Measurements from ENCODE around the gene ABCC1.

The ABCC1 gene

DNA sequence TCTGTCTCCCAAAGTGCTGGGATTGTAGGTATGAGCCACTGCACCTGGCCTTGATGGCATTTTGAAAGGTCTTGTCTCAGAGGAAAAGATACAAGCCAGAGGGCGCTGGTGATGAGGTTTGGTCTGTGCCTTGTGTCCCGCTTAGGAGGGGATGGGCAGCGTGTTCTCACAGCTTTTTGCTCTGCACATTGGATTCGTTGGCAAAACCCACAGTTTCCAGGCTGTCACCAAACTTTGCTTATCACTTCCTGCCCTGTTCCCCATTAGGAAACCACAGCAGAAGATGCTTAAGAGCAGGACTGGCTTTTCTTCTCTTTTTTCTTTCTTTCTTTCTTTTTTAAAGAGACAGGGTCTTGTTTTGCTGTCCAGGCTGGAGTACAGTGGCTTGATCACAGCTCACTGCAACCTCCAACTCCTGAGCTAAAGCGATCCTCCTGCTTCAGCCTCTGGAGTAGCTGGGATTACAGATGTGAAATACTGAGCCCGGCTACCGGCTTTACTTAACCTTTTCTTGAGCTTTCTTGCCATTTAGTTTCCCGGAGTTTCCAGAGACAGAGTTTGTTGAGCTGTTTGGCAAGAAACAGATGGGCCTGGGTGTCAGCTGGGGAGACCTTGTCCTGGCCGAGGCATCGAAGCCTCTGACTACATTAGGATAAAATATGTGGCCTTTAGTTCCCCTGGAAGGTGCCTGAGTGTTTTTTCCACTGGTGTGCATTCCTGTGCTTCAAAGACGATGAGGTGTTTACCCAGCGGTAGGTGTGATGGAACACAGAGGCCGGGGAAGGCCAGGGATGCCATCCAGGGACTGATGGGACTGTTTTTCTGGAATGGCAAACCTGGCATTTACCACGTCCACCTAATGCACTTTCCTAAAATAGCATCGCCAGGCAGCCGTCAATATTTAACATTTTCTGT lies 112.9 kb downstream of the ABCC1 start:
- H3K4me3 ChIP-seq (ENCODE audit: low read depth, low read length) = no peak overlapping the region
- TF ChIP-seq, protein P1, sequence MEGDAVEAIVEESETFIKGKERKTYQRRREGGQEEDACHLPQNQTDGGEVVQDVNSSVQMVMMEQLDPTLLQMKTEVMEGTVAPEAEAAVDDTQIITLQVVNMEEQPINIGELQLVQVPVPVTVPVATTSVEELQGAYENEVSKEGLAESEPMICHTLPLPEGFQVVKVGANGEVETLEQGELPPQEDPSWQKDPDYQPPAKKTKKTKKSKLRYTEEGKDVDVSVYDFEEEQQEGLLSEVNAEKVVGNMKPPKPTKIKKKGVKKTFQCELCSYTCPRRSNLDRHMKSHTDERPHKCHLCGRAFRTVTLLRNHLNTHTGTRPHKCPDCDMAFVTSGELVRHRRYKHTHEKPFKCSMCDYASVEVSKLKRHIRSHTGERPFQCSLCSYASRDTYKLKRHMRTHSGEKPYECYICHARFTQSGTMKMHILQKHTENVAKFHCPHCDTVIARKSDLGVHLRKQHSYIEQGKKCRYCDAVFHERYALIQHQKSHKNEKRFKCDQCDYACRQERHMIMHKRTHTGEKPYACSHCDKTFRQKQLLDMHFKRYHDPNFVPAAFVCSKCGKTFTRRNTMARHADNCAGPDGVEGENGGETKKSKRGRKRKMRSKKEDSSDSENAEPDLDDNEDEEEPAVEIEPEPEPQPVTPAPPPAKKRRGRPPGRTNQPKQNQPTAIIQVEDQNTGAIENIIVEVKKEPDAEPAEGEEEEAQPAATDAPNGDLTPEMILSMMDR (IDR thresholded peaks at IDR 0.05; ENCODE audit: control insufficient read depth, extremely low read depth, insufficient read depth) = no peak
- no peak for DNase-seq (ENCODE audit: low read depth)

DNA sequence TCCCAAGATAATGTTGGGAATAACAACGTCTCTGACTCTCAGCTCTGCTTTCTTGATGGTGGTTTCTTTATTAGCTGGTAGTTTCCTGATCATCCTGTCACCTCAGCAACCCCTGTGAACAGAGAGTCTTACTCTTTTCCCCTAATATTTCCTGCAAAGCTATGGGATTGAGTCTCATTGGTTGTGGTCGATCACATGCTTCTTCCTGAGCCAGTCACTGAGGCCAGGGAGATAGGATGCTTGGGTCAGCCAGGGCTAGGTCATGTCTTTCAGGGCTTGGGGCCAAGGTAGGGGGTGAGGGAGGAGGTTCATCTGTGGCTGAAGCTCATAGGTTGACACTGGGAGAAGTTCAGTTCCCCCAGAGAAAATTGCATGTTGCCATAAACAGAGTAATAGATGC lies 114.3 kb downstream of the ABCC1 start:
- TF ChIP-seq, protein P1 (IDR thresholded peaks at IDR 0.05; ENCODE audit: control insufficient read depth, extremely low read depth, insufficient read depth) = no peak
- no peak for DNase-seq (ENCODE audit: low read depth)
- H3K4me3 ChIP-seq (ENCODE audit: low read depth, low read length) = no peak overlapping the region

DNA sequence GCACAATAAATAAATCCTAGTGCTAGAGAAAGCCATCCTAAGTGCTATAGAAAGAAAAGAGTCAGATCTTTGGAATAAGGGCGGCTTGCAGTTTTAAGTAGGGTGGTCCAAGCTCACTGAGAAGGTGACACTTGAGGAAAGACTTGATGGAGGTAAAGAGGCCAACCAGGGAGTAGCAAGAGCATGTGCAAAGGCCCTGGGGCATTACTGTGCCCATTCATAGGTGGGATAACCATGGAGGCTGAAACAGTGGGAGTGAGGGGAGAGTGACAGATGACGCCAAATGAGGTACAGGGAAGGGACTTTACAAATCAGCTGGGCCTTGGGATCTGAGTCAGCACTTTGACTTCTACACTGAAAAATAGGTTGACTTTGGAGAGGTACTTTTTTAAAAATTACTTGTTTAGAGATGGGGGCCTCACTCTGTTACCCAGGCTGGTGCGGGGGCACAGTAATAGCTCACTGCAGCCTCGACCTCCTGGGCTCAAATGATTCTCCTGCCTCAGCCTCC lies 115.5 kb downstream of the ABCC1 start:
- TF ChIP-seq, protein P1 (IDR thresholded peaks at IDR 0.05; ENCODE audit: control insufficient read depth, extremely low read depth, insufficient read depth) = no peak
- no peak overlapping the region for H3K4me3 ChIP-seq (ENCODE audit: low read depth, low read length)
- no peak for DNase-seq (ENCODE audit: low read depth)

DNA sequence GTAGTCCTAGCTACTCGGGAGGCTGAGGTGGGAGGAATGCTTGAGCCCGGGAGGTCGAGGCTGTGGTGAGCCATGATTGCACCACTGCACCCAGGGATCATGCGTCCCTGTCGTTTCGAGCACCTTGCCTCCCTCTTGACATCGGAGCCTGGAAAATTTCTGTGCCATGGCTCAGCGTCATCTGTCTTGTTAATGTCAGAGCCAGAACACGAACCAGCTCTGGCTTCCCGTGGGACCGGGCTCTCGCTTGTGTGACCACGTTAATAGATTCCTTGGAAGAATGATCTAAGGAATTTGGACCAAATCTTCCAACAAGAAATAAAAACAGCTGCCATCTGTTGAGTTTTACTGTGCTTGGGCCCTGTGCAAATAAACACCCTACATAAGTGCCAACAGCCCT lies 117.7 kb downstream of the ABCC1 start:
- TF ChIP-seq, protein P1 (IDR thresholded peaks at IDR 0.05; ENCODE audit: control insufficient read depth, extremely low read depth, insufficient read depth) = no peak
- no peak for DNase-seq (ENCODE audit: low read depth)
- no peak overlapping the region for H3K4me3 ChIP-seq (ENCODE audit: low read depth, low read length)

DNA sequence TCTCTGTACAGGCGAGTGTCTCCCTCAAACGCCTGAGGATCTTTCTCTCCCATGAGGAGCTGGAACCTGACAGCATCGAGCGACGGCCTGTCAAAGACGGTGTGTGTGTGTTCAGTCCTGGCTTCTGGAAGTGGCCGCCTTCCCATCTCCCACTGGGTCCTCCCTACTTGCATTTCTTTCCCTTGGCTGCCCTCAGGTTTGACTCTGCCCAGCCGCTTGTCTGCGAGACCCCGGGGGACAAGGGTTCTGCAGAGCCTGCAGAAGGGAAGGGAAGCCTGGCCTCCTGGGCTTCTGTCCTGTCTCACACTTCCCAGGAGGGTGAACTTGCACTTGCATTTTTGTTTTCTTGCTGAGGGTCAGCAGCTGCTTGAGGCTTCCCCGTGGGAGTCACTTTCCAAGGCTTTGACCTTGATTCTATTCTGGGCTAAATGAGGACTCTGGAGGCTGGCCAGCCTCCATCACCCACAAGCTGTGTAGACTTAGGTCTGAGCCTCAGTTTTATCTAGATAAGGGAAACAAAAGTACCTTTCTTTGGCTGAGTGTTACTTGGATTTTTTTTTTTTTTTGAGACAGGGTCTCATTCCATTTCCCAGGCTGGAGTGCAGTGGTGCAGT lies 122.3 kb downstream of the ABCC1 start:
- TF ChIP-seq, protein P1 (IDR thresholded peaks at IDR 0.05; ENCODE audit: control insufficient read depth, extremely low read depth, insufficient read depth) = no peak
- no peak for DNase-seq (ENCODE audit: low read depth)
- no peak overlapping the region for H3K4me3 ChIP-seq (ENCODE audit: low read depth, low read length)

DNA sequence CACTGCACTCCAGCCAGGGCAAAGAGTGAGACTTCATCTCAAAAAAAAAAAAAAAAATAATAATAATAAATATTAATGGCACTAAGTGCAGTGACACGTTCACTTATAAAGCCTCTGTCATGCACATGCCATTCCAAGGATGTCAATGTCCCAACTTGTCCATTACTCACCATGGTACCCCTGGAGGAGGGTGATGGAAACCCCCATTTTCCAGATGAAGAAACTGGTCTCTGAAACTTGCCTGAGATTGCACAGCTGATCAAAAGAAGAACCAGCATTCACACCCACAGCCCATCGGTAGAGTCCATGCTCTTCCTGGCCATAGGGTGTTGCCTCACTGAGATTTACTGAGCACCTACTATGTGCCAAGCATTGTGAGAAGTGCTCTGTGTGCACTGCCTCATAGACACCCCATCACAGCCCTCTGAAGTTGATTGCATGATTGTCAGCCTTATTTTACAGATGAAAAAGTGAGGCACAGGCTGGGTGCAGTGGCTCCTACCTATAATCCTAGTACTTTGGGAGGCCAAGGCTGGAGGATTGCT lies 123.7 kb downstream of the ABCC1 start:
- no peak overlapping the region for H3K4me3 ChIP-seq (ENCODE audit: low read depth, low read length)
- TF ChIP-seq, protein P1 (IDR thresholded peaks at IDR 0.05; ENCODE audit: control insufficient read depth, extremely low read depth, insufficient read depth) = no peak
- DNase-seq (ENCODE audit: low read depth) = no peak
